Fibroblast of mammary gland (primary cell): ENCODE results near the gene LRP1B.

Experiments
- DNase-seq: peaks from one replicate; pipeline ENCODE4 v3.0.0-alpha.2; 2010; ENCODE audit warnings: low read depth
- H3K4me3 ChIP-seq: 2 replicates; pipeline ENCODE4 v1.5.1; 2011; ENCODE audit warnings: low read depth, mild to moderate bottlenecking, low read length, moderate library complexity; ENCODE audit not compliant: control insufficient read depth
- CTCF ChIP-seq: conservative IDR thresholded peaks from 2 replicates; pipeline ENCODE4 v1.5.1; 2011; ENCODE audit warnings: low read depth, low read length, inconsistent platforms; ENCODE audit not compliant: control insufficient read depth, insufficient read depth

Gene LRP1B

GRCh38 chr2:141041281-141041680, 1089.5 kb downstream of the LRP1B start:
- H3K4me3 ChIP-seq = no peak overlapping the region
- DNase-seq = no peak
- TF ChIP-seq CTCF = no peak

- H3K4me3 ChIP-seq = no peak overlapping the region
- peak; percentile 48 for DNase-seq
- no peak for TF ChIP-seq CTCF
Measured at GRCh38 chr2:141038341-141038740, 1092.5 kb downstream of the LRP1B start.

GRCh38 chr2:141037361-141037760, 1093.5 kb downstream of the LRP1B start:
- no peak for TF ChIP-seq CTCF
- no peak overlapping the region for H3K4me3 ChIP-seq
- DNase-seq = no peak

GRCh38 chr2:141035846-141036420, 1094.9 kb downstream of the LRP1B start:
- H3K4me3 ChIP-seq = no peak overlapping the region
- TF ChIP-seq CTCF = no peak
- no peak for DNase-seq

- no peak for TF ChIP-seq CTCF
- no peak for DNase-seq
- no peak overlapping the region for H3K4me3 ChIP-seq
Measured at GRCh38 chr2:141029428-141030078, 1101.3 kb downstream of the LRP1B start.

GRCh38 chr2:141027221-141027620, 1103.6 kb downstream of the LRP1B start:
- no peak for TF ChIP-seq CTCF
- no peak for DNase-seq

More at GRCh38 chr2:141027221-141027620, 1103.6 kb downstream of the LRP1B start:
- H3K4me3 ChIP-seq = no peak overlapping the region
